Islet of Langerhans (tissue), 1 donor: Measurements from ENCODE around the gene GZMM.
A peak's percentile ranks its signal among the peaks of the same experiment; 100 is the strongest.

Source experiments
- FAIRE-seq: peaks from one replicate; lab custom pipeline; 2011; peaks lifted over from hg19 to GRCh38; lab: Jason Lieb, UNC

The GZMM gene

DNA sequence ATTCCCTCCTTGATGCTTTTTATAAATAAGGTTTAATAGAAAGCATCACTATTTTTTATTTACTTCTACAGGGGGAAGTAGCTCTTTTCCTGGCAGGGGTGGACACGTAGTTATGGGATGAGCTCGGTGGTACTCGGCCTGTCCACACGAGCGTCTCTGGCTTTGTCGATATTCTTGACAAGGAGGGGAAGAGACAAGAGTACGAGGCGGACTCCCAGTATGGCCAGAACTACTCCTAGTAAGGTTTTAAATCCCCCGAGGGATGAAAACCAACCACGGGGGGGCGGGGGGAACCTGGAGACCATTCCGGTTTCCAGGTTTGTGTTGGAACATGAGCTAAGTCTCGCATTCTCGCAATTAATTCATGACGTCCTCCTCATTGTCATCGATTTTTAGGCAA, 23.0 kb downstream of the GZMM start:
- FAIRE-seq, result no peak

DNA sequence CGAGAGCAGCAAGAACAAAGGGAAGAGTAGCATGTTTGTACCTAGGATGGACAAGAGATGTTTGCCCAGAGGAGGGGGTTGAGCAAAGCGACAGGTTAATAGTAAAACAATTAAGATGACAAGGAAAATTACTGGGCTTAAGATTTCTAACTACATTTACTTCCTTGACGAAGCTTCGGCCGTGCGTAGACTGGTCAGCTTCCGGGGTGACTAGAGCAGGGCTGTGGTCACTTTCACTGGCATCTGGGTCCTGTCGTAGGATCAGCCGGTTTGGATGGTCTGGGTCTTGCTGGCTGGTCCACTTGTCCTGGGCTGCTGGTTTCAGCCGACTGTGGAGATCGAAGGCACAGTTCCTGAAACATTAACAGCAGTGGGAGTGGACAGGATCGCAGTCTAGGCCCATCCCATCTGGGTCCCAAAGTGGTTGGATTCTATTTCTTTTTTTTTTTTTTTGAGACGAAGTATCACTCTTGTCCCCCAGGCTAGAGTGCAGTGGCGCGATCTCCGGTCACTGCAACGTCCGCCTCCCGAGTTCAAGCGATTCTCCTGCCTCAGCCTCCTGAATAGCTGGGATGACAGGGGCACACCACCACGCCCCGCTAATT, 23.5 kb downstream of the GZMM start:
- FAIRE-seq, result no peak

DNA sequence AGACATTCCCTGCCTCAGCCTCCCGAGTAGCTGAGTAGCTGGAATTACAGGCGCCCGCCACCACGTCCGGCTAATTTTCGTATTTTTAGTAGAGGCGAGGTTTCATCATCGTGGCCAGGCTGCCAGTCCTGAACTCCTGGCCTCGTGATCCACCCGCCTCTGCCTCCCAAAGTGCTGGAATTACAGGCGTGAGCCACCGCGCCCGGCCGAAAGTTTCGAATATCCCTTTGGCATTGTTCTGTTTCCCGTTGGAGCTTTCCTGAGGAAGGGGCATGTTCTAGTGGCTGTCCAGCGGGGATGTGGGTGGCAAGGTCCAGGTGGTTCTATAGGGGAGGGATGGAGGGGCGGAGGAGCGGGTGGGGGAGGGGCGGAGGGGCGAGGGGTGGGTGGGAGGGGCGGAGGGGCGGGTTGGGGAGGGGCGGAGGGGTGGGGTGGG, 26.4 kb downstream of the GZMM start:
- no peak for FAIRE-seq

DNA sequence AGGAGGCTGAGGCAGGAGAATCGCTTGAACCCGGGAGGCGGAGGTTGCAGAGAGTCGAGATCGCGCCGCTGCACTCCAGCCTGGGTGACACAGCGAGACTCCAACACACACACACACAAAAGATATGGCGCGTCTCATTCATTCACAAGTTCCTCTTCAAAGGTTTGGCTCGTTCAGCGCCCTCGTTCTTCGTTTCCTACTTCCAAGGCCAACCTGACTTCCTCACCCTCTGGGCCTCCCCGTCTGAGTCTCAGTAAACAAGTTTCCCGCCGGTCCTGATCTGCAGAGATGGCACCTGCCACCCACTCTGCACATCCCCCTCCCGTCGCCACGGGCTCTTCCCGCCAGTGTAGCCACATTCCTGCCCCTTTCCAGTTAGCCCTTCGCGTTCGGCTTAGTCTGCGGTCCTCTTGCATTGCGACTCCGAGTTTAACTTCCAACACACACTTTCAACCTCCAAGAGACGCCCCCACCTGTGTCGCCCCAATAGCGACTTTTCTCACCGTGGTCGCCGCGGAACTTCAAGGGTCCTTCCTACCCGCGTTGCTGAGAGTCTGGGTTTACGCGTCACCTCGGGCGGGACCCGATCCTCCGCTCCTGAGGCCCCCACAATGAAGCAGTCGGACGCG, 27.2 kb downstream of the GZMM start:
- FAIRE-seq, result no peak

DNA sequence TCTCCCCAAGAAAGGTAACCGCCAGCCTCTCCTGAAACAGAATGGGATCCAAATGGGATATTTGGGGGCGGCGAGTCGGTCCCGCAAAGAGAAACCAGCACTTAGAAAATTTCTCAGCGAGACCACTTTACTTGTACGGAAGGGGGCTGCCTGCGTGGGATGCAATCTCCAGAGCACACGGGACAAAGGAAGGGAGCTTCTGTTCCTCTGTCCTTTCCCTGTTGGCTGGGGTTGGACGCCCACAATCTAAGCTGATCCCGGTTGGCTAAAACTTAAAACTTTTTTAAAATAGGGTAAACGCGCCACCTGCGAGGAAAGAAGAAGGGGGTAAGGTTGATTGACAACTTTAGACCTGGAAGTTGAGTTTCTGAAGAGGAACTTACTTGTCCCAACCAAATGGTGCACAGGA, 27.7 kb downstream of the GZMM start:
- FAIRE-seq, result no peak

DNA sequence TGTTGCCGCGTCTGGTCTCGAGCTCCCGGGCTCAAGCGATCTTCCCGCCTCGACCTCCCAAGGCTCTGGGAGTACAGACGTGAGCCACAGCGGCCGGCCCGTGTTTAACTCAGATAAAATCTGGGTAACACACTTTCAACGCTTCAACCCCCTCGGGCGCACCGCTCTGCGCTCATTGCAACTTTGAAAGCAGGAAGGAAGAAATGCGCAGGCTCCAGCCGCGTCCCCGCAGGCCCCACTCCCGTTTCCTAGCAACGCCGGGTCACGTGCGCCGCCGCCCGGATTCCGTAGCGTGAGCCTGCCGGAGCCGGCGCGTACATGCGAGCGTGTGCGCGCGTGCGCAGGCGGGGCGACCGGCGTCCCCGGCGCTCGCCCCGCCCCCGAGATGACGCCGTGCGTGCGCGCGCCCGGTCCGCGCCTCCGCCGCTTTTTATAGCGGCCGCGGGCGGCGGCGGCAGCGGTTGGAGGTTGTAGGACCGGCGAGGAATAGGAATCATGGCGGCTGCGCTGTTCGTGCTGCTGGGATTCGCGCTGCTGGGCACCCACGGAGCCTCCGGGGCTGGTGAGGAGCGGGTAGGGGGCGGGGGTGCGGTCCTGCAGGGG, 28.4 kb downstream of the GZMM start, which contains the start of gene BSG:
Gene BSG (plus strand): TSS at position 457 of the 603 bp plus-strand sequence. CDS start 39 bp downstream, at position 496.
- FAIRE-seq, result peak; percentile 9

DNA sequence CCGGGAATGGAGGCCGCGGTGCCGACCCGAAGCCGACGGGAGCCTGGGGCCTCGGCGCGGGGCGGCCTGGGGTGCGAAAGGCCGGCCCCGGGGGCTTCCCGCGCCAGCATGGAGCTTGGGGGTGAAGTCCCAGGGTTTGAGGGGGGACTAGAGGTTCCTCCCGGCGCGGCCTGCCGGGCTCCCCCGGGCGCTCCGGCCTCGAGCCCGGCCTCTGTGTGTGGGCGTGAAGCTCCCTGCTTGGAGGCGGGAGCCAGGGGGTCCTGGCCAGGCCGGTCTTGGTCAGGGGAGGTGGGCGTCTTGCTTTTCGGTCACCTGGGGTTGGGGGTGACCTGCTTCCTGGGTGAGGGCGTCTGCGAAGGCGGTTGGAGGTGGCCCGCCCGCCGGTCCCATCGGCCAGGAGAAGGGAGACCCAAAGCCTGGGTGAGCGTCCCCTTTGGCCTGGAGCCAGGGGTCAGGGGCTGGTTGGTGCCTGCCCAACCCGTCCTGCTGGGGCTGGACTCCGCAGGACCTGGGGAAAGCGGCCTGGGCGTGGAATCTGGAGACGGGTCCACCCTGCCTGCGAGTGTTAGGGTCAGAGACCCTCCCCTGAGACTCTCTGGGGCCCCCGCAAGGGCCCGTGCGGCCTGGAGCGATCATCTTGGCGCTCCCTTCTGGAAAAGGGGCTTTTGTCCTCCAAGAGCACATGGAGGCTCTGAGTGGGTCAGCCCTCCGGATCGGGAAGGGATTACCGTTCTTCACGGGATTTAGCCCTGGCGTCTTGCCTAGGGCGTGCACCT, 29.1 kb downstream of the GZMM start:
- no peak for FAIRE-seq

DNA sequence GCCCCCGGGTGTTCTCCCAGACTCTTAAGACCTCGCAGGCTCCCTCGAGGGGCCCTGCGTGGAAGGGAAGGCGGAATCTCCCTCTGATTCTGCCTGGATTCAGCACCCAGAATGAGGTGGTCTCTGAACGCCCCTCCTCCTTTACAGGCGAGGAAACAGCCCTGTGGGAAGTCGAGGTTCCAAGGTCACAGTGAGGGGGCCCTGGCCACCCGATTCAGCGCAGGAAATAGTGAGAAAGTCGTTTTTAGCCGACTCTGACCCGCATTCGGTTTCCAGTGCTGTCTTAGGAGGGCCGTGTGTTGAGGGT, 29.6 kb downstream of the GZMM start:
- no peak for FAIRE-seq

DNA sequence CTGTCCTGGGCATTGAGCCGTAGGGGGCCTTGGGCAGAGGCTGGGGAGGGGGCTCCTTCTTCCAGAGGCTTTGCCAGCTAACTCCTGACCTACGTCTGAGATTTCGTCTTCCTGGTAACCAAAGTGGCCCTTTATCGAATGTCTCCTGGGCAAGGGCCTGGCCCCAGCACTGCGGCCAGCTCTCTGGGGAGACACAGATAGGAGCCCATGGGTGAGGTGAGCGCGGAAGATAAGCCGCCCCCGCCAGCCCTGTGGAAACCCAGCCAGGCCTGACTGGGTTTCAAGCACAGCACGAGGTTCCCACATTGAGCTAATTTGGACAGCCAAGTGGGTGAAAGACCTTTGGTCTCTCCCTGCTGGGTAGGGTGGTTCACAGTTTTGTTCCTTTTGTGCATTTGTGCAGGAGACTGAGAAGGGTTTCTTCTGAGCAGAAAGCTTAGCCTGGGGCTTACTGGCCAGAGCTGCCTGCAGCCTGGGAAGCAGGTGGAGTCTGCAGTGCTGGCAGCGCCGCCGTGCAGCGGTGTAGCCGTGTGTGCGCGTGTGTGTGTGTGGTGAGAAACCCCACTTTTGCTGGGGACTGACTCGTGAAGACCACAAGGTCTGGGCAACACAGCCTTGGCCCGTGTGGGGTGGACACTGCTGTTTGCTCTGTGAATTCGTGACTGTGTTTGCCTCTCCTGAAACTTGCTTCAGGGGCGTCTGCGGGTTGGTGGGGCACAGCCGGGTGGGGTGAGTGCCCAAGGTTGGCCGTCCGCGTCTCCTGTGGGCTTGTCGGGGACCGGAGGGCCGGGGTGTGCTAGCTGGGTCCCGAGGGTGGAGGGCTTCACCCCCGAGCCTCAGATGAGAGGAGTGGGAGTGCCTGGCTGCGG, 31.0 kb downstream of the GZMM start:
- no peak for FAIRE-seq

DNA sequence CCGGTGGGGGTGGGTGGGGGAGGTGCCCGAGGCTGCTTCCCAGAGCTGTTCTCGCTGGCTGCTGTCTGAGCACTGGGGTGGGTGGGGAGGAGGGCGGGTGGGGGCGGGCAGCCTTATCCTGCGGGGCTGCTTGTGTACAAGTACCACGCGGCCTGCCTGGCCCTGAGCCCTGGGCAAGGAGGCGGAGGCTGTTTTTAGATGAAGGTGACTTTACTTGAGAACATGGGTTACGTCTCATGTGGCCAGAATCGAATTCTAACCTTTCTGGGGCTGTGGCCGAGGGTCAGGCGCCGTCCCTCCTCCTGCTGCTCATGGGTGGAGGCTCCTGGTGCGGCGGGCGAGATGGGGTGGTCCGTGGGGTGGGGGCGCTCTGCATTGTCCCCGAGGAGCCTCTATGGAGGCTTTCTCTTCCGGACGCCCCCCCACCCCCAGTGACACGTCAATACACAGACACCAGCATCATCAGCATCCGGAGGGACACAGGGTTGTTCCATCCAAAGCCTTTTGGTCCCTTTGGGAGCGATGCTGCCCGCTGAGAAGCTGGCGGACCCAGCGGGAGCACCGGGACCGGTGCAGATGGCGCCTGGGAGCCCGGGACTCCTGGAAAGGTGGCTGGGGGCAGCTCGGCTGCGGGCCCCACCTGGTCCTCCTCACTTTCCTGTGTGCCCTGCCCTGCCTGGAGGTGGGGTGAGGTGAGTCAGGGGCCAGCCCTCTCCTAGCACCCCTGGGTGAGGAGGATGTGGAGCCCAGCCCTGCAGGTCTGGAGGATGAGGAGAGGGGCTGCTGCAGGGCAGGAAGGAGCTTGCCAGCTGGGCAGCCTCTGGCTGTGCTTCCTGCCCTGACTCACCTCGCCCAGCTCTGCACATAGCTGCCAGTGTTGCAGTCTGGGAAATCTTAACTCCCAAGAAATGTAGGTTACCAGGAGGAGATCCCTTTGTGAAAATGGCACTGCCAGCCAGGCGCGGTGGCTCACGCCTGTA, 32.0 kb downstream of the GZMM start:
- FAIRE-seq, result no peak

DNA sequence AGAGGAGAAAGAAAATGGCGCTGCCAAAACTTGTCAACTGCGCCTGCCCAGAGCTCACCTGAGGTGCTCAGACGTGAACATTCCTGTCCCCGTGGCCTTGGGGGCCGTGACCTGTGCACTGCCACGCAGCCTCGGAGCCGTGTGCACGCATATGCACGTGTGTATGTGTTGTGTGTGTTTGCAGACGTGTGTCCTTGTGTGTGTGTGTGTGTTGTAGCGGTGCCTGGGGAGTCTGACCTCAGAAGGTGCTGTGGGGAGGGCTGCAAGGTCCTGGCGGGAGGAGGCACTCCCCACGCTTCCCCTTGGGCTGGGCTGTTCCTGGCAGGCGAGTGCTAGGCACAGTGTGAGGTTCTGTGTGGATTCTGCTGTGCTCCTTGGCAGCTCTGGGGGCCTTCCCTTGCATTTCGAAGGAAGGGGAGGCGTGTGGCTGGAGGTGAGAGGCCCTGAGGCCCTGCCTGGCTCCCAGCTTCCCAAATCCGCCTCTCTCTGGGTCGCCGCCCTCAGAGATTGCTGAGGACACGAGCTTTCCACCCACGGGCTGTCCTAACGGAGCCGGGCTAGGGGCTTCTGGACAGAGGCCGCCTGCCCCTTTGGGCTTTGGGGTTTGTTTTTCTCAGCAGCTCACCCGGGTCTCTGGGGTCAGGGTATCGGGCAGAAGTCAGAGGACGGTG, 33.0 kb downstream of the GZMM start:
- FAIRE-seq, result no peak

DNA sequence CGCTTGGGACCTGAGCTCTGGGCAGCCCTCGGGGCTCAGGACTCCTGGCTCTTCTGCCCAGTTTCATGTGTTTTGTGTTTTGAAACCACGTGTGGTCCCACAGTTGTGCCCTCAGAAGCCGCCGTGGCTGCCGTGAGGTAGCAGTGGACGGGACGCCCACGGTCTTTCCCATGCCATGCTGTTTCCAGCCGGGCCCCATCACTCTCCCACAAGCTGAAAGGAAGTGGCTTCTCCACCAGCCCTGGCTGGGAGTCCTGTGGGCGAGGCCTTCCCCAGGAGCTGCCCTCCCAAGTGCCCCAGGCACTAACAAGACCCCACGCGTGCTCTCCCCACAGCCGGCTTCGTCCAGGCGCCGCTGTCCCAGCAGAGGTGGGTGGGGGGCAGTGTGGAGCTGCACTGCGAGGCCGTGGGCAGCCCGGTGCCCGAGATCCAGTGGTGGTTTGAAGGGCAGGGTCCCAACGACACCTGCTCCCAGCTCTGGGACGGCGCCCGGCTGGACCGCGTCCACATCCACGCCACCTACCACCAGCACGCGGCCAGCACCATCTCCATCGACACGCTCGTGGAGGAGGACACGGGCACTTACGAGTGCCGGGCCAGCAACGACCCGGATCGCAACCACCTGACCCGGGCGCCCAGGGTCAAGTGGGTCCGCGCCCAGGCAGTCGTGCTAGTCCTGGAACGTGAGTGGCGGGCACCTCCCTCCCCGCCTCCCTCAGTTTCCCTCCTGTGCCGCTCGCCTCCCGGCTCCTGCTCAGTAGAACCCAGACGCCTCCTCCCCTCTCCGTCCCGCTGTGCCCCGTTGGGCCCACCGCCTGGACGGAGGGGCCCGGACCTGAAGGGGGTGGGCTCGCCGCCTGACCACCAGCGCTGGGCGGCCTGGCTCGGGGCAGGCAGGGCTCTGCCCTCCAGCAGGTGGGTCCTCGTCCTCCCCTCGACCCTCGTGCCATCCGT, 33.9 kb downstream of the GZMM start:
- no peak for FAIRE-seq

DNA sequence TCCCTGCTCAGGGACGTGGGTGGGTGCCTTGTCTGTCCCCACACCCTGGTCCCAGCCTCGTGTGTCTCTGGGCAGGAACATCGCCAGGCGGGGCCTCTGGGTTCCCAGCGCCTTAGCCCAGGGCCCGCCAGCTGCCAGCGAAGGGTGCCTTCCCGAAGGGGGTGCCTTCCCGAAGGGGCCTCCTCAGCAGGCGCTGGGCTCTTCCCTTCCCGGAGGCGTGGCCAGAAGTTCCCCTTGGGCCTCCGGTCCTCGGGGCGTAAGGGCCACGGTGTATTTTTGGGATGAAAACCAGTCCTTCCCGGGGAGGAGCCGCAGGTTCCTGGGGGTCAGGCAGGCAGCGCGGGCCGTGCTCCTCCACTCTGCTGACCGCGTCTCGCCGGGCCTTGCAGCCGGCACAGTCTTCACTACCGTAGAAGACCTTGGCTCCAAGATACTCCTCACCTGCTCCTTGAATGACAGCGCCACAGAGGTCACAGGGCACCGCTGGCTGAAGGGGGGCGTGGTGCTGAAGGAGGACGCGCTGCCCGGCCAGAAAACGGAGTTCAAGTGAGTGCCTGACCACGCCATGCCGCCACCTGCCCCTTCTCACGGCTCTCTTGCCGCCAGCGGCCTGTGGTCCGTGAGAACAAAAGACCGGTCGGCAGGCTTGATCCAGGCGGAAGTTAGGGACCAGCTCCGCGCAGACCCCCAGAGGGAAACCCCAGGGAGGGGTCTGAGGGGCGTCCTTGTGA, 35.4 kb downstream of the GZMM start:
- FAIRE-seq, result no peak

DNA sequence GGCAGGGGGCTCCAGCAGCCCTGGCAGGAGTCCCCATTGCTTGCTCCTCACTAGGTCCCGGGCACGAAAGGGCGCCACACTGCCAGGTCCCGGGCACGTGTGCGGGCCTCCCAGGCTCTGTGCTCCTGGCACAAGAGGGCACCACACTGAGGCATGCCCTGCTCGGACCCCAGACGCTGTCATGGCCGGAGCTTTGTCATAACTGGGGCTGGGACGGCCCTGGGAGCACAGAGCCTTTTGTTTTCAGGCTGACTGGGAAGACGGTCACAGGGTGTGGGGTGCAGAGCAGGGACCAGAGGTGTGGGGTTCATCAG, 35.9 kb downstream of the GZMM start:
- no peak for FAIRE-seq

DNA sequence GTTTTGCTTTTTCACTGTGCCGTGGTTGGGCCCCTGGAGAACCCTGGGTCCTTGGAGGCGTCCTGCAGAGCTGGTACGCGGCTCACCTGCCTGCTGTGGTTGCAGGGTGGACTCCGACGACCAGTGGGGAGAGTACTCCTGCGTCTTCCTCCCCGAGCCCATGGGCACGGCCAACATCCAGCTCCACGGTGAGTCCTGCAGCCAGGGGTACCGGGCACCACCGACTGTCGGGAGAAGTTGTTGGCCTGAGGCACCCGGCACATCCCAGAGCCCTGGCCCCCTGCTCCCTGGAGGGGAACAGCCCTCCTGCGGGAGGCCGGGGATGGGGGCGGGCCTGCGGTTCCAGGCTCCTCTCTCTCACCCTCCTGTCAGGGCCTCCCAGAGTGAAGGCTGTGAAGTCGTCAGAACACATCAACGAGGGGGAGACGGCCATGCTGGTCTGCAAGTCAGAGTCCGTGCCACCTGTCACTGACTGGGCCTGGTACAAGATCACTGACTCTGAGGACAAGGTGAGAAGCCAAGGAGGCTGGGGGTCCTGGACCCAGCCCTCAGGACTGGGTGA, 36.5 kb downstream of the GZMM start:
- no peak for FAIRE-seq

DNA sequence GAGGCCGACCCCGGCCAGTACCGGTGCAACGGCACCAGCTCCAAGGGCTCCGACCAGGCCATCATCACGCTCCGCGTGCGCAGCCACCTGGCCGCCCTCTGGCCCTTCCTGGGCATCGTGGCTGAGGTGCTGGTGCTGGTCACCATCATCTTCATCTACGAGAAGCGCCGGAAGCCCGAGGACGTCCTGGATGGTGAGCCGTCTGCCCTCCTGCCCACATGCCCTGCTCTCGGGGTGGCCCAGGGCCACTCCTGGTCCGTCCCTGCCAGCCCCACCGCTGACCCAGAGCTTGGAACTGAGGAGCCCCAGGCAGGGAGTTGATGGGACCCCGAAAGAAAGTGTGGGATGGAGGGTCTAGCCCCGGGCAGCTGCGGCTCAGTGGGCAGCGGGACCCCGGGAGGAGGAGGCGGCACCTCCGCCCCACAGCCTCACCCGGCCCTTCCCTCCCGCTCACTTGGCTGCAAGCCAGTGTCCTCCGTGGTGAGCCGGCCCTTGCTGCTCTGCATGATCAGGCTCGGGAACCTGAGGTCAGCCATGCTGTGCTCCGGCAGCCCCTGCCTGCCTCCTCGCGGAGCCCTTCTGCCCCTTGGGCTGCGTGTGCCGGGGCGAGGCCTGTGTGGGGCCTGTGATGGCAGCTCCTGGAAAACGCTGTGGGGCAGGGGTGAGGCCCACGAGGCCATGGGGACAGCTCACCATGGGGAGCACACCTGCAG, 37.7 kb downstream of the GZMM start:
- FAIRE-seq, result no peak

DNA sequence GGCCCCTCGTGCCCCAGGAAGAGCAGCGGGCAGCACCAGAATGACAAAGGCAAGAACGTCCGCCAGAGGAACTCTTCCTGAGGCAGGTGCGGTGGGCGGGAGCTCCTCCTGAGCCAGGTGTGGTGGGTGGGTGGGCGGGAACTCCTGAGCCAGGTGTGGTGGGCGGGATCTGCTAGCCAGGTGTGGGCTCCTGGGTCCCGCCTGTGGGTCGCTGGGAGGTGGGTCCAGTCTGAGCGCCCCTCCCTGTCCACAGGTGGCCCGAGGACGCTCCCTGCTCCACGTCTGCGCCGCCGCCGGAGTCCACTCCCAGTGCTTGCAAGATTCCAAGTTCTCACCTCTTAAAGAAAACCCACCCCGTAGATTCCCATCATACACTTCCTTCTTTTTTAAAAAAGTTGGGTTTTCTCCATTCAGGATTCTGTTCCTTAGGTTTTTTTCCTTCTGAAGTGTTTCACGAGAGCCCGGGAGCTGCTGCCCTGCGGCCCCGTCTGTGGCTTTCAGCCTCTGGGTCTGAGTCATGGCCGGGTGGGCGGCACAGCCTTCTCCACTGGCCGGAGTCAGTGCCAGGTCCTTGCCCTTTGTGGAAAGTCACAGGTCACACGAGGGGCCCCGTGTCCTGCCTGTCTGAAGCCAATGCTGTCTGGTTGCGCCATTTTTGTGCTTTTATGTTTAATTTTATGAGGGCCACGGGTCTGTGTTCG, 38.8 kb downstream of the GZMM start:
- no peak for FAIRE-seq
